HepG2 (cell line): Measurements from ENCODE around the gene CRYAA. TPM values are rescaled to one million over a fixed set of nuclear protein-coding genes. Genes with fewer than 3 reads are reported as not detected.

Experiments used
- BCL3 ChIP-seq: sonication (generic); formaldehyde crosslinking; IDR thresholded peaks from 2 replicates; pipeline ENCODE4 v1.5.1; 2020; ENCODE audit warnings: mild to moderate bottlenecking, missing genetic modification reagents, moderate library complexity
- CENPT ChIP-seq: sonication (generic); formaldehyde crosslinking; IDR thresholded peaks from 2 replicates; pipeline ENCODE4 v1.8.0; 2022; ENCODE audit warnings: low read depth, mild to moderate bottlenecking, moderate library complexity, missing genetic modification reagents
- ETV5 ChIP-seq: IDR thresholded peaks from 2 replicates; pipeline ENCODE4 v1.6.1; 2018; ENCODE audit warnings: missing biosample characterization, missing genetic modification reagents, inconsistent platforms, borderline replicate concordance
- MEIS2 ChIP-seq: sonication (generic); formaldehyde crosslinking; IDR thresholded peaks from 2 replicates; pipeline ENCODE4 v1.9.0; 2021; ENCODE audit warnings: mild to moderate bottlenecking, missing genetic modification reagents
- MIER3 ChIP-seq: IDR thresholded peaks from 2 replicates; pipeline ENCODE4 v1.6.1; 2016; ENCODE audit warnings: missing compliant biosample characterization, borderline replicate concordance
- REST ChIP-seq, 2 experiments: IDR thresholded peaks; 2 replicates each; pipeline ENCODE4 v1.6.1; 2011 to 2012; ENCODE audit warnings: low read length in 2 of 2, borderline replicate concordance in 1 of 2, low read depth in 1 of 2, mild to moderate bottlenecking in 1 of 2, moderate library complexity in 1 of 2
- SMAD9 ChIP-seq: sonication (generic); formaldehyde crosslinking; IDR thresholded peaks from 2 replicates; pipeline ENCODE4 v1.5.1; 2020; ENCODE audit warnings: mild to moderate bottlenecking, missing genetic modification reagents
- SNAI1 ChIP-seq: sonication (generic); formaldehyde crosslinking; IDR thresholded peaks from 2 replicates; pipeline ENCODE4 v1.5.0; 2020; ENCODE audit warnings: mild to moderate bottlenecking, missing genetic modification reagents, borderline replicate concordance
- SP5 ChIP-seq: IDR thresholded peaks from 2 replicates; pipeline ENCODE4 v1.6.1; 2016; ENCODE audit warnings: low read depth, borderline replicate concordance
- TMF1 ChIP-seq: sonication (generic); formaldehyde crosslinking; IDR thresholded peaks from 2 replicates; pipeline ENCODE4 v1.8.1; 2022; ENCODE audit warnings: low read depth, missing genetic modification reagents
- YEATS4 ChIP-seq: sonication (generic); formaldehyde crosslinking; IDR thresholded peaks from 2 replicates; pipeline ENCODE4 v1.4.0; 2020; ENCODE audit warnings: missing genetic modification reagents, borderline replicate concordance
- ZBTB26 ChIP-seq: IDR thresholded peaks from 2 replicates; pipeline ENCODE4 v1.6.1; 2016; ENCODE audit warnings: missing compliant biosample characterization, missing genetic modification reagents, borderline replicate concordance
- ZBTB46 ChIP-seq: sonication (generic); formaldehyde crosslinking; IDR thresholded peaks from 2 replicates; pipeline ENCODE4 v1.4.0; 2020; ENCODE audit warnings: mild to moderate bottlenecking, missing genetic modification reagents, borderline replicate concordance
- ZFX ChIP-seq: sonication (generic); formaldehyde crosslinking; IDR thresholded peaks from 2 replicates; pipeline ENCODE4 v1.4.0; 2020; ENCODE audit warnings: mild to moderate bottlenecking, low read depth, missing genetic modification reagents, moderate library complexity
- ZNF17 ChIP-seq: sonication (generic); formaldehyde crosslinking; IDR thresholded peaks from 2 replicates; pipeline ENCODE4 v1.5.0; 2020; ENCODE audit warnings: mild to moderate bottlenecking, missing genetic modification reagents
- ZNF281 ChIP-seq: sonication (generic); formaldehyde crosslinking; IDR thresholded peaks from 2 replicates; pipeline ENCODE4 v1.4.0; 2020; ENCODE audit warnings: missing genetic modification reagents, borderline replicate concordance
- ZNF768 ChIP-seq: sonication (generic); formaldehyde crosslinking; IDR thresholded peaks from 2 replicates; pipeline ENCODE4 v1.4.0; 2020; ENCODE audit warnings: missing genetic modification reagents
- ZNF777 ChIP-seq: sonication (generic); formaldehyde crosslinking; IDR thresholded peaks from 2 replicates; pipeline ENCODE4 v1.4.0; 2020; ENCODE audit warnings: missing genetic modification reagents
- polyA plus RNA-seq, 8 experiments: library from polyadenylated mRNA; depleted of rRNA in 3 of 8; stranded (reverse) in 7 of 8; unstranded in 1 of 8; fragments of >200 nt; fragmentation: Illumina TruSeq in 4 of 8; extraction: Trizol in 4 of 8; gene quantifications; 2 replicates each; pipeline versions ENCODE4 v1.2.1 to v1.2.3, GENCODE V29; 2011 to 2016; ENCODE audit warnings: low read depth in 4 of 8, missing spikeins in 1 of 8, mixed read lengths in 1 of 8; ENCODE audit not compliant: insufficient read depth in 1 of 8
- total RNA-seq, 5 experiments: library from RNA; depleted of rRNA; stranded (reverse); fragments of >200 nt; fragmentation: Illumina TruSeq; extraction: Trizol; gene quantifications; 2 replicates each; pipeline ENCODE4 v1.2.3, GENCODE V29; 2016; ENCODE audit warnings: low read depth in 1 of 5

Gene CRYAA
- total and polyA plus RNA-seq, 2 of the 13 experiments (the other 11 are each of a cell fraction or from before 2014, with no cell fraction given) = 5.6 to 8.6 TPM

GRCh38 chr21:43211760-43212115 is 42.9 kb downstream of the CRYAA start (continued):
- TF ChIP-seq REST (IDR thresholded peaks at IDR 0.05; ENCODE audit: borderline replicate concordance in 1 of 2, low read depth in 1 of 2, low read length in 2 of 2) = no peak
- TF ChIP-seq MIER3 (CRISPR knock-in tag) = no peak
- TF ChIP-seq ZFX (CRISPR knock-in tag) = 0 out of 2 replicates have a peak, but pooled peaks have one; percentile 10
- peak; percentile 58 for TF ChIP-seq ZNF768 (CRISPR knock-in tag)
- TF ChIP-seq ETV5 (CRISPR knock-in tag) = no peak
- TF ChIP-seq ZBTB46 (CRISPR knock-in tag) = no peak
- no peak for TF ChIP-seq SP5 (CRISPR knock-in tag)
- no peak for TF ChIP-seq YEATS4 (CRISPR knock-in tag)
- no peak; the same call in 1 of the 2 replicates for TF ChIP-seq BCL3 (CRISPR knock-in tag)
- TF ChIP-seq MEIS2 (CRISPR knock-in tag) = no peak
- no peak for TF ChIP-seq ZBTB26 (CRISPR knock-in tag)
- TF ChIP-seq SNAI1 (CRISPR knock-in tag) = no peak
- TF ChIP-seq ZNF17 (CRISPR knock-in tag) = no peak
- no peak for TF ChIP-seq CENPT (CRISPR knock-in tag)
- TF ChIP-seq SMAD9 (CRISPR knock-in tag) = 0 out of 2 replicates have a peak, but pooled peaks have one; percentile 21
- TF ChIP-seq ZNF777 = no peak
- no peak for TF ChIP-seq TMF1 (CRISPR knock-in tag)
- TF ChIP-seq ZNF281 (CRISPR knock-in tag) = no peak
